ENCODE results near the gene LYSMD2.
"Not testable (repeated sequence)": the region's sequence is repeated elsewhere in the genome, so short reads cannot be mapped to it uniquely, and the experiment has no call there.

Gene LYSMD2, protein sequence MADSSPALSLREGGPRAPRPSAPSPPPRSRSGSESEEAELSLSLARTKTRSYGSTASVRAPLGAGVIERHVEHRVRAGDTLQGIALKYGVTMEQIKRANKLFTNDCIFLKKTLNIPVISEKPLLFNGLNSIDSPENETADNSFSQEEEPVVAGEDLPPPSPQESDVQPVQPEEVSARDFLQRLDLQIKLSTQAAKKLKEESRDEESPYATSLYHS

DNA sequence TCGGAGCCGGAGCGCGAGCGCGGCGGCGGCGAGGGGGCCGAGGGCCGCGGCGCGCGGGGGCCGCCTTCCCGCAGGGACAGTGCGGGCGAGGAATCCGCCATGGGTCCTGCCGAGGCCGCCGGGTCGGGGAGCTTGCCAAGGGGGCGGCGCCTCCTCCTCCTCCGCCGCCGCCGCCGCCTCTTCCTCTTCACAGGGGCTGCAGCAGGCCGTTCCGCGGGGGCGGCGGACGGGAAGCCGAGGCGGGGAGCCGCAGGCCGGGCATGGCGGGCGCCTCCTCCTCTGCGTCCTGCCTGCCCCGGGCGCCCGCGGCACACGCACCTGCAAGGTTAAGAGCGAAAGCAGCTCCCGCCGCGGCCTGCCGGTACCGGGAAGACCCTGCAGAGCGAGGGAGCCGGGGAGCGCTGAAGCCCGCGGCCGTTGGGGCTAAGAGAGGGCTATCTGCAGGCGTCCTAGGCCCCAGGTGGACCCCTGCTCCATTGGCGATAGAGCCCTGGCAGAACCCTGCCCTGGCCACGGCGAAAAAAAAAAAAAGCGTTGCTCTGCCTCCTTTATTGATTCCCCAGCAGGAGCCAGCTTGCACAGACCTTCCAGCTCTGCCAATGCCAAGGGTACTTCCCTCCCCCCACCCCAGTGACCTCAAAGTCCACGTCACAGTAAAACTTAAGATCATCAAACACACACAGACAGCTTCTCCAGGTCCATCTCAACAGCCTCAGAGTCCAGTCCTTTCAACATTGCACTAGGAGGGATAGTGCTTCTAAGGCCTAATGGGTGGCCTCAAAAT is at the start of gene LYSMD2:
TSS of gene LYSMD2 (minus strand) at position 134 of the 784 bp plus-strand sequence. CDS start at position 101, 33 bp downstream.
- peak; percentile 52 for DNase-seq (ENCODE audit: low read depth)

DNA sequence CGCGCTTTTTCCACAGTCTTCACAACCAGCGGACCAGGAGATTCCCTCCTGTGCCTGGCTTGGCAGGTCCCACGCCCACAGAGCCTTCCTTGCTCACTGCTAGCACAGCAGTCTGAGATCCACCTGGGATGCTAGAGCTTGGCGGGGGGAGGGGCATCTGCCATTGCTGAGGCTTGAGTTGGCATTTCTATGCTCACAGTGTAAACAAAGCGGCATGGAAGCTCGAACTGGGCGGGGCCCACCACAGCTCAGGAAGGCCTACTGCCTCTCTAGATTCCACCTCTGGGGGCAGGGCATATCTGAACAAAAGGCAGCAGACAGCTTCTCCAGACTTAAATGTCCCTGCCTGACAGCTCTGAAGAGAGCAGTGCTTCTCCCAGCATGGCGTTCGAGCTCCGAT is 49.7 kb upstream of the LYSMD2 start:
- DNase-seq (ENCODE audit: low read depth): not testable (repeated sequence)

DNA sequence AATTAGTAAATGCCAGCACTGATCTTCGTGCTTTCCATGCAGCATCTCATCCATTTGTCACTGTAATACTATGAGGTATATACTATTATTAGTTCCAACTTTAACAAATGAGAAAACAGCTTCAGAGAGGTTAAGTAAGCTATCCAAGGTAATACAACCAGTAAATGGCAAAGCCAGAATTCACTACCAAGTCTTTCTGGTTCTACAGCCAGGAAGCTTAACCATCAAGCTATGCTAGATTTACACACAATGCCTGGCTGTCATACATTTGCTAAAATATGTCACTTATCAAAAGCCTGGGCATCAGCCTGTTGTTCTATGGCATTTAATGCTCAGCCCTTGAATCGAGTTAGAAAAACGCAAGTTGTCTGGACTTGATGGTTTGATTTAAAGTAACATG is 46.5 kb upstream of the LYSMD2 start:
- DNase-seq (ENCODE audit: low read depth): no peak

DNA sequence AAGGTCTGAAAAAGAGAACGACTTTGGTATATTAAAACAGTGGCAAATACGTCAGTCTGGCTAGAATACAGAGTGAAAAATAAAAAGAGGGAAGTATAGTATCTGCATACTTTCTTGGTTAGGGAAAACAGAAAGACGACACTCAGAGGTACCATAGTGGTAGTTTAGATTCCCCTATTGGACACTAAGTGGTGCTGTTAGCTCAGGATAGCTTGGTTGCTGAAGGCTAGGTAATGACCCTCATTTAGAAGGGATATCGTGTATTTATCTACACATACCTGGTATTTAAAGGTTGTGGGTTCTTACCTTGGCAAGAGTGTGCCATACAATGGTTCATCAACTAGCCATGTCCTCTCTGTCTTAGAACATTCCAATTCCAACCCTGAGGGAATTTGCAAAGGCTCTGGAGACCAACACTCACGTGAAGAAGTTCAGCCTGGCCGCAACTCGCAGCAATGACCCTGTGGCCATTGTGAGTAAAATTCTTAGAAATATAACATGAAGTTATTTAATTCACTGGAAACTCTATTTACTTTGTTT is 45.0 kb upstream of the LYSMD2 start:
- no peak for DNase-seq (ENCODE audit: low read depth)

DNA sequence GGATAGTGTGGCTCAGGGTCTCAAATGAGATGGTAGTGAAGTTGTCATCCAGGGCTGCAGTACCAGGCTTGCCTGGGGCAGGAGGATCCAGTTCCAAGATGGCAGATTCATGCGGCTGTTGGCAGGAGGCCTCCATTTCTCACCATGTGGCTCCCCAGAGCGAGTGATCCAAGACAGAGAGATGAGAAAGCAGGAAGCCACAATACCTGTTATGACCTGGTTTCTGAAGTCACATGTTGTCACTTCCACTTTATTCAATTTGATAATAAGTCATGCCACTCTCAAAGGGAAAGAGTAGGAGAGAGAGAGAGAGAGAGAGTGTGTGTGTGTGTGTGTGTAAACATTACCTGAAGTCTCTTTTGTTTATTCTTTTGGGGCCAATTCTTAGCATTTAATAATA is 44.1 kb upstream of the LYSMD2 start:
- DNase-seq (ENCODE audit: low read depth): no peak

DNA sequence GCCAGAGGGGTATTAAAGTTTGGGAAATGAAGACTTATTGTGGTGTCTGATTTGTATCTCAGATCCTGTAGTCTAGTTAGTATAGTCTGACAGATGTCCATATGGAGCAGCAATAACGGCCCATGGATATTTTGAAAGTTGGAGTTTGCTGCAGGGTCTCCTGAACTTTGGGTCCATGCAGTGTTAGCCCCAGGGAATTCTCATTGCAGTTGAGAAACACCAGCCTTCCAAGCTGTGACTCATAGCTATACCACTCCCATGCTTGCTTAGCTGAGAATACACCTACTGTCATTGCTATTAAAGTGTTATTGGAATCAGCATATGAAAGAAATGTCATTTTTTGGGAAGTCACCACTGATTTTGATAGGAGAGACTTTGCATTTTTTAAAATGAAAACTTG is 43.2 kb upstream of the LYSMD2 start:
- no peak for DNase-seq (ENCODE audit: low read depth)

DNA sequence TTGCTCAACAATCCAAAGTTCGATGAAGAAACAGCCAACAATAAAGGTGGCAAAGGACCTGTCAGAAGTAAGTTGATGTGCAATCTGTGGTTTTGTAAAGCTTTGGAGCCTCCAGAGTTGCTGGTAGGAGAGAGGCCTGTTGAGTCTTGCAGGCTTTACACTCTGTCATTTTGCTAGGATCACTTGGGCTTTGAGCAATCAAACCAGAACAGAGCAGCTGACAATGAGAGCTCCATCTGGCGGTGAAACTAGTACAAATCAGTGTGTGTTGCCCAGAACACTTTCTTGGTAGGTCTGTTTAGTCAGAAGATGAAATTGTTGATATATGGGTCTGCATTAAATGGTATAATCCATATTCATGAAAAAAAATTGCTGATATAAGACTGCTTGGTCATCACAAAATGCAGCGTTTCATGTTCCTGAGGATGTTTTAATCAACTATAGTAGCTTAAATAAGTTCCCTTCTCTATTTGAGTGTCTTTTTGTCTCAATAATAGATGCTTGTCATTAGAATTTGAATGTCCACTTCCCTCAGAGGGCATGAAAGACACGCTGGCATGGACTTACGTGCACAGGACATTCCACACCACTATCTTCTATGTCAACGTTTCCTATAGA is 39.6 kb upstream of the LYSMD2 start:
- peak; percentile 11 for DNase-seq (ENCODE audit: low read depth)

DNA sequence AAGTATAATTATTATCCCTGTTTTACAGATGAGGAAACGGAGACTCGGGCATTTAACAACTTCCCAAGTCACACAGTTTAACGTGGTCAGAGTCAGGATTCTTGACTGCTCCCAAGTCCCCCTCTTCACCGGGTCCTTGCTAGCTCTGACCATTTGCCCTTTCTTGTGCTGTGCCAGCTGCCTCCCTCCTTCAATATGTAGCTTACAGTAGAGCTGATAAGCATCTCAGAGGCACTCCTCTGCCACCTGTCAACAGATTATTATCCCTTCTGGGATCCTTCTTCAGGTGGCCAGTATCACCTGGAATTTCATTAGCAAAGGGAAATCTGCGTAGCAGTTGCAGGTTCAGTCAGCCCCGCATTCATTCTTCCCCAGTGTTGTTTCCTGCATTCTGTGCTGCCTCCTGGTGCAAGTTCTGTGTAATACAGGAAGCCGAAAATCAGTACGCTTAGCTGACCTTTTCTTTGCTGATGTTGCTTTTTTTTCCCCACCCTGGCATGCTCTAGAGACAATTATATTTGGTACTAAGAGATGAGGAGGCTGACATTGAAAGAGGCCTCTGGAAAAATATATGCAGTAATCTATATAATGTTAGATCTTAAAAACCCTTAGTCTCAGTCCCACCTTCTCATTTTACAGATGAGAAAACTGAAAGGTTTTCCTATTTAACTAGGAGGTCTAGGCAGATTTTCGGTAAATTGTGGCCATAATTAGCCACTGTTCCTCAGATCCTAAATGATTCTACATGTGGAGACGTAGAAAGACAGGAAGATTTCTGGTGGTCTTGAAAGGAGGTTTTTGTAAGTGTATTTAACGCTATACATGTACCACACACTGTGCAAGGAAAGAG is 38.7 kb upstream of the LYSMD2 start:
- DNase-seq (ENCODE audit: low read depth): no peak

DNA sequence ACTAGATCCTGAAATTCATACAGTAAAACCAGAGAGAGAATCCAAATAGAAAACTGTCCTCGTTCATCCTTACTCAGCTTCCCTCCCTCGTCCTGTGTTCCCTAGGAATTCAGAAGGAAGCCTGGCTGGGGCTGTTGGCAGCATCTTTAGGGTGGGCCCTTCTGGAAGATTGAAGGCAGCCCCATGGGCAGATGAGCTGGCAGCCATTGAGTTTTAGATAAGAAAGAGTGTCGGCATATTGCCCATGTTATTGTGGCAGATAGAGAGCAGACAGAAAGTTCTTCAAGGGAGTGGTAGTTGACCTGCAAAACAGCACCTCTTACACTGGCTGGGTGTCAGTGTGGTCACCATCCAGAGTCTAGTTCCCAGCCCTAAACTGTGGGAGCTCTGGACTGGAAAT is 37.5 kb upstream of the LYSMD2 start:
- no peak for DNase-seq (ENCODE audit: low read depth)

DNA sequence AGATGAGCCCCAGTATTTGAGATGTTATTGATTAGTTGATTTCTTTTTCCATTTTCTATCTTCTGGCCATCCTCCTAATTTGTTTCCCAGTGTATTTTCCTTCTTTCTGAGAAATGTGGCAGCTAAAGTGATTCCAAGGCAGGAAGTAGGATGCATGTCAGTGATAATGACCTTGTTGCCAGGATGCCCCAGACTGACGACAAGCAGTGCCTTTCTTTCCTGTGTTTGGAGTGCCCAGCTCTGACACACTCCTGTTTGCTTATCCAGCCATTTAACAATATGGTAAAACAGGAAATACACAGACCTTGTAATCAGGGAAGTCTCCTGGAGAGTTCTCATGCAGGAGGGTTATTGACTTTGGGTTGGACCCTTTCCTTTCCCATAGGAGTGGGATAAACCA is 34.3 kb upstream of the LYSMD2 start:
- no peak for DNase-seq (ENCODE audit: low read depth)

DNA sequence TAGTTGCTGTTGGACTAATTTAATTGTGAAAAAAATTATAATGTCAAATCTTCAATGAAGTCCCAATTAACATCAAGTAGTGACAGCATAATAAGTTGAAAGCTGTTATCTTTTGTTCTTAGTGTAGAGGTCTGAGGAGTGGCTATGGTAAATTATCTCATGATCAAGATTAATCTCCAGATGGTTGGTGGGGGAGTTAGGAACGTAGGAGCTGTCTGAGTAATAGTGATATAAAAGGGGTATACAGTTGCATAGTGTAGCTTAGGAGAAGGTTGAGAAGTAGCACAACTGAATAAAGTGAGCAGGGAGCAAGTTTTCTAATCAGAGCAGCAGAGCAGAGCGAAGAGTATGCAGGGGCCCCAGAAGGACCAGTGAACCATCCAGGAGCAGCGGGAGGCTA is 33.4 kb upstream of the LYSMD2 start:
- no peak for DNase-seq (ENCODE audit: low read depth)

DNA sequence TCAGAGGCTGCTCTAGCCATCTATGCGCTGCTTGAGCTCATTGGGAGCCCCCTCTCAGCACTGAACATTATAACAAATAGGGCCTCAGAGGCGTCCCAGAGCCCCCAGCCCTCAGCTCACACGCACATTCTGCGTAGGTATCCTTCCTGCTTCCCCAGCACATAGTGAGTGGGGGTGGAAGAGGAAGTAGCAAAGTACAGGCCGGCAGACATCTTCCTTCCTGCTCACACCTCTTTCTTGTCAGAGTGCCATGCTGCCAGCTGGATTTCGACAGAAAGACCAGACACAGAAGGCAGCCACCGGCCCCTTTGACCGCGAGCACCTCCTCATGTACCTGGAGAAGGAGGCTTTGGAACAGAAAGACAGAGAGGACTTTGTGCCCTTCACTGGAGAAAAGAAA is 30.6 kb upstream of the LYSMD2 start:
- no peak for DNase-seq (ENCODE audit: low read depth)

DNA sequence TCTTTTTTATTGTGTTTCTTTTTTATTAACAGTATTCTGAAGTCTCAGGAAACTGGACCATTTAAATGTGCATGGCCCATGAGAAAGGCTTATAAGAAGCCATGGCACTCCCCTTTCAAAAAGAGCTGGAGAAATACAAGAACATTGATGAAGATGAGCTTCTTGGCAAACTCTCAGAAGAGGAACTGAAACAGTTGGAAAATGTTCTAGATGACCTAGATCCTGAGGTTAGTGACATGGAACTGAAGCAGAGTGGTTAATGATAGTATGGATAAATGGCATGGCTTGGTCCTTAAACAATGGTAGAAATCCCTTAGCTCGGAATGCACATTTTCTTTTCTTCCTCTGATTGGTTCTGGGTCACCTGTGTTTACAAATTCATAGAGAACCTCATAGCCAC is 28.9 kb upstream of the LYSMD2 start:
- DNase-seq (ENCODE audit: low read depth): no peak

DNA sequence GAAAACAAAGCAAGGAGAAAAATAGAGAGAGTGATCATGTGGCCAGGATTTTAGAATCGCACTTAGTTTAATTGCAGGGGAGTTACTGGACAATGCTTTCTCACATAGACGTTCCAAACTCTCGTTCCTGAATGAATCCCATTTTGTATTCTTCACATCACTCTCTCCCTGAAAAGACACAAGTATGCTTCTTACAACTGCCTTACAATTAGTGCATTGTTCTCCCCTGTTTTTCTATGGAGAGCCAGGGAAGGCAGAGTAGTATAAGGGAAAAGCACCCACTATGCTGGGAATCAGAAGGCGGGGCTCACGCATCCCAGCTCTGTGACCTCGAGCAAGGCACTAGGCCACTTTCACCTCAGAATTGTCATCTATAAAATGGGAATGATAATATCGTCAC is 28.3 kb upstream of the LYSMD2 start:
- no peak for DNase-seq (ENCODE audit: low read depth)

DNA sequence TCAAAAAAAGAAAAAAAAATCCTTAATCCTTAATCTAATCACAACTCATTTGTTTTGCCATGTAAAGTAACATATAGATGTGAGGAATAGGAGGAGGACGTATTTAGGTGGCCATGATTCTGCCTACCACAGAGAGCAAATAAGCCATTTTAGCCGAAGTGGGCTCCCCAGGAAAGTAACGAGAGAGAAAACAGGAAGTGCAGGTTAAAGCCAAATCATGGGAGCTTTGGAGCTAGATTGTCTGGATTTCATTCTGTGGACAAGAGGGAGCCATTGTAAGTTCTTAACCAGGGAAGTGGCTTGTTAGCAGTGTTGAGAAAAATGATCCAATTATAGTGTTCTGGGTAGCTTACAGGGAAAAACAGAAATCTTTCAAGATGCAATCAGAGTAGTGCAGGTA is 23.4 kb upstream of the LYSMD2 start:
- no peak for DNase-seq (ENCODE audit: low read depth)

DNA sequence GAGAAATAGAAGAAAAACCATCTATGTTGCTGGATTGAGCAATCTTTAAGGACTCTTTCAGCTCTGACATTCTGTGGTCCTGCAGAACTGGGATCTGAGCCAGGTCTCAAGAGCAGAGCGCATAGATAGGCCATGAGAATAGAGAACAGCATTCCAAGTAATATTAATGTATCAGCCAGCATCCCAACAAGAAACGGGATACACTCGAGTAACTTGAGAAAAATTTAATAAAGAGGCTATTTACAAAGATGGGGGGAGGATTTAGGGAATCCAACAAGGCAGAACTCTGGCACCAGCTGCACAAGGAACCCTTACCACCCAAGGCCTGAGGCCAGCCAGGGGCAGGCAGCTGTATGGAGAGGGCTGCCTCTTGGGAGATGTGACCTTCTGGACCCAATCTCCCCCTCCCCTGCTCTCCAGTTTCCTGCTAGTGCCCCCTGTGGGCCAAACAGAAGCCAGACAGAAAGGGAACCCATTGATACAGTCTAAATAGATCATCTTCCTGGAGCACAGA is 22.2 kb upstream of the LYSMD2 start:
- no peak for DNase-seq (ENCODE audit: low read depth)

DNA sequence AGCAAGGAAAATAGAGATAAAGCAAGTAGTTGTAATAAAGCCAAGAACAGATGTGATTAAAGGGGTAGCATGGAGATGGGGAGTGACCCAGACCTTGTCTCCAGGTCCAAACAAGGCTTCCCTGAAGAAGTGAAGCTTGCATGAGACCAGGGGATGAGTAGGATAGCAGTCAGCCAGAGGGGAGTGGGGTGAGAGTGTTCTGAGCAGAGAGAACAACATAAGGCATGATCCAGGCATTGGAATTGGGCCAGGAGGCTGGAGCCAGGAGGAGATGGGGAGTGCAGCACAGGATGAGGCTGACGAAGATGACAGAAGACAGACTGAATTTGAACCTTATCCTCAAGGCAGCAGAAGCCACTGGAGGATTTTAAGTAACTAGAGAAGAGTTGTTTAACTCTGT is 21.2 kb upstream of the LYSMD2 start:
- DNase-seq (ENCODE audit: low read depth): no peak

DNA sequence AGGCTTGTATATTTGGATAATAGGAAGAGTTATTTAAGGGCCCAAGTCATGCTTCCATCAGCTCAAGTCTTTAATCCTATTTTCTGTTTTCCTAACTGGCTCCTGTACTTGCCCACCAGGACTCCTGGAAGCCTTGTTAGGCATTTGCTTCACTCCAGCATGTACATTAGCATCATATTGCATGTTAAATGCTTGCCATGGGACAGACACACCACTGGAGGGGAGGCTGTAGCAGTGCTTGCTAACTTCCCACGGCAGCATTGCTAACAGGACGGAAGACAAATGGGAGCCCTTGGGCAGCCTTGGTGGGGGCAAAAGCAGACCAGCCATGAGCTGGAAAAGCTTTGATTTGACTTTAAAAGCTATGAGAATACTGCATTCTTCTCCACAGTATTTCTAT is 20.0 kb upstream of the LYSMD2 start:
- no peak for DNase-seq (ENCODE audit: low read depth)

DNA sequence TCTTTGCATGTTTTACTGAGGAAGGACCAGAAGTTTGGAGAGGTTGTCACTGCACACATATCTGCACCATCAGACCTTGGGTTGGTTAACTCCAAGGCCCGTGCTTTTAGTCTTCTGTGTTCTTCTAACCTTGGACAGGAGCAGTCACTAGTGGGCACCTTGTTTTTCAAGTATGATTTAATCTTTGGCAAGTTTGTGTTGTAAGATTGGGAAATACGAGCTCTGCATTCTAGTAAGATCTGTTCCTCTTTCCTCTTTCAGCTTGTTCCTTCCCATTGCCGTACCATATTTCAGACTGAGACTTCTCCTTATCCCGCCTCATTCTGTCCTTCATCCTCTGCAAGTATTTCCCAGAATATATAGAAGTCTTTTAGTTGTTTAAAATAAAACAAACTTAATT is 19.0 kb upstream of the LYSMD2 start:
- DNase-seq (ENCODE audit: low read depth): no peak

DNA sequence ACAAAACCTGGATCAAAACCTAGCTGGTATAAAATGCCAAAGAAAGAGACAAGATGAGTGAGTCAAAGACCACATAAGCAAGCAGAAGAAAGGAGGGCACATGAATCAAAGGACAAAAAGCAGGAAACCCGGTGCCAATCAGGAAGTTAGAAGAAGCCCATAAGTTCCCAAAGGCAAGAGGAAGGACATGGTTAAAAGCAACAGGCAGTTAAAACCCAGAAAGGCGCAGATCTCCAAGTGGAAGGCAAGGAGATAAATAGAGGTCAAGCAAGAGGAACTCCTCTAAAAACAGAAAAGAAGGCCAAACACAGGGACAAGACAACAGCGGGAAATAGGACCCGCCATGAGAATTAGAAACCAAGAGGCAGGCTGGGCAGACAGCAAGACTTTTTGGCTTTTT is 18.3 kb upstream of the LYSMD2 start:
- DNase-seq (ENCODE audit: low read depth): no peak

DNA sequence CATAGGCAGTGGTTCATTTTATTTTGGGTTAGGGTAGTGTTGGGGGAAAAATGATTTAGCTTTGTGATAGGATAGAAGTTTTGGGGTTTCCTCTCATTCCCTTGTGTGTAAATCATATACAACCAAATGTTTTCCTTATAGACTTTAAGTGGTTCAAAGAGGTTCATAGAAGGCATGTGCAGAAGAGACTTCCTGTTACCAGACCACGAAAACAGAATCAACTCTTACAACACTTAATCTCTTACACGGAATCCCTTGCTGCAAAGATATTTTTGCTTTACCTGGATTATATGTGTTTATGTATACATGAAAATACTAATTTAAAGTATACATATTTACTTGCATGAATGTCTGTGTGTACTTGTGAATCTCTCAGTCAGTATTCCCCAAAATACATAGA is 16.8 kb upstream of the LYSMD2 start:
- DNase-seq (ENCODE audit: low read depth): no peak

DNA sequence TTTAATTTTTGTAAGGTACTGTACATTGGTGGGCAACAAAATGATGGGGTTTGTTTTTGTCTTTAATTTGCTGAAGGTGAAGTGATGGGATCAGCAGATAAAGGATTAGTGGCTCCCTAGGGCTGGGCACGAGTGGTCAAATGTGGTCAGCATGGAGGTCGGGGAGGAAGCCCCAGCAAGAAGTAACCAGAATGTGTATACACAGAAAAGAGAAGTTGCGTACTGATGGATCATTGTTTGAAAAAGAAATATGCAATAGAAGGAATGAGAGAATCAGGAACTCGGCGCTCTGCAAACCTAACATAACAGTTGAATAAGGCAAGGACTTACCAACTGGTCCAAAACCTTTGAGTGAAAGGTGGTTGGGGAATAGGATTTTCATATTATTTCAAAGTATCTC is 15.4 kb upstream of the LYSMD2 start:
- DNase-seq (ENCODE audit: low read depth): no peak

Measured in T-helper 22 cell (primary cell).